Left lung (tissue), 10 donors: ENCODE measurements around the gene ADIG. TPM values are rescaled to one million over a fixed set of nuclear protein-coding genes. Genes with fewer than 3 reads are reported as not detected.

Experiments used
- ATAC-seq: fragments of 200-7000 bp; cut with Tn5 transposase; one replicate; pipeline ENCODE4 v1.9.1; 2020; ENCODE audit warnings: moderate library complexity
- DNase-seq, 4 donors: peaks; one replicate each; pipeline ENCODE4 v3.0.0-alpha.2; 2013 to 2020
- H3K27ac ChIP-seq, 2 donors: fragments of 200-600 bp; sonication (generic) in 1 of 2; one replicate each; pipeline versions ENCODE4 v1.5.0 to v1.8.0; 2020 to 2021
- H3K27me3 ChIP-seq, 2 donors: fragments of 200-600 bp; sonication (generic) in 1 of 2; one replicate each; pipeline versions ENCODE4 v1.5.0 to v1.8.0; 2020 to 2021
- H3K36me3 ChIP-seq, 2 donors: fragments of 200-600 bp; sonication (generic) in 1 of 2; one replicate each; pipeline versions ENCODE4 v1.5.0 to v1.8.0; 2020 to 2021
- H3K4me1 ChIP-seq, 2 donors: fragments of 200-600 bp; one replicate each; pipeline ENCODE4 v1.8.0; 2021
- H3K4me3 ChIP-seq, 2 donors: fragments of 200-600 bp; sonication (generic) in 1 of 2; one replicate each; pipeline versions ENCODE4 v1.5.0 to v1.8.0; 2020 to 2021; ENCODE audit warnings: mild to moderate bottlenecking in 1 of 2
- H3K9me3 ChIP-seq, 2 donors: fragments of 200-600 bp; sonication (generic) in 1 of 2; one replicate each; pipeline versions ENCODE4 v1.5.0 to v1.8.0; 2020 to 2021
- intact Hi-C, 2 donors: fragments of 100-400 bp; cut with DNase I; formaldehyde crosslinking; loops; one replicate each; pipeline versions ENCODE4 v1.11.2 to v1.14.2; 2022
- polyA plus RNA-seq, 6 donors: library from polyadenylated mRNA; unstranded; fragments of 120-200 nt; gene quantifications; one replicate each; pipeline ENCODE4 v1.2.1, GENCODE V29; 2013; ENCODE audit not compliant: insufficient read length in 6 of 6
- total RNA-seq, 2 donors: library from RNA; stranded (reverse); fragmentation: NEBNext Ultra II Directional; extraction: Animal tissue kit (Norgen Biotek cat#: 25700); gene quantifications; one replicate each; pipeline ENCODE4 v1.2.1, GENCODE V29; 2021
- TF ChIP-seq, protein P1 (sequence below), 2 donors: fragments of 200-600 bp; sonication (generic) in 1 of 2; IDR thresholded peaks; one replicate each; pipeline versions ENCODE4 v1.5.0 to v1.8.0; 2021; ENCODE audit warnings: antibody characterized with exemption in 2 of 2
- donor health status: DM: no; HTN: yes; CAD: no.
- donor health status: DM: no; HTN: no; CAD: no.

ADIG gene
- total and polyA plus RNA-seq, 8 donors: not detected

DNA sequence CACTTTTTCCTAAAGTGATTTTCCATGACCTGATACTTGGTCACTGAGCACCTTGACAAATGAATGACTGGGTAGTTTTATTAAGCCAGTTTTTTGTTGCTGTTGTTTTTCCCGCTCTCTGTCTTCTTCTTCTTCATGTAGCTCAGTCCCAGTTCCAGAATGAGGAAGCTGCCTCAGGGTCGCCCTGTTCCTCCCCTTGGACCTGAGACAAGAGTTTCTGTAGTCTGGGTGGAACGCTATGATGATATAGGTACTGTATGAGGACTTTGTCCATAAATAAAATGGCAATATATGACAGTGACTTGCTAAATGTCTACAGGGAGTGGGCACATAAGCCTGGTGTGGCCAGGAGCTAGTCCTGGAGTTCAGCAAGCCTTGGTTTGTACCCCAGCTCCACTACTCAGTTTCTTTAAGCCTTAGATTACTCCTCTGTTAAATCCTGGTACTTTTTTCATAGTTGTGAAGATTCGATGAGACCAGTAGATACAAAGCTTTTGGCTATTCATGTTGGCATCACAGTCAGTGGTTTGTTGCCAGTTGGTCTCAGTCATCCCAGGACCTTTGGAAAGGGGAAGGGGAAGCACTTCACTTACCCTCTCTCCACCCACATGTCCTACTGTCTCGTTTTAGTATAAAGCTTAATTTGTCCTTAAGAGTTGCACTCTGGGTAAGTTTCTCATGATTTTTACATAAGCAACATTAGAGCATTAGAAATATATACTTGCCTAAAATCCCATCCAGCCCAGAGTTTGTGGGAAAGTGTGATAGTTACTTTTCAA is 11.1 kb upstream of the ADIG start:
- Histone ChIP-seq H3K27ac (no peak overlapping the region), H3K4me3 (no peak overlapping the region), H3K27me3 (no peaks in the 10 kb centered on the region), H3K9me3 (no peaks in the 10 kb centered on the region), H3K36me3 (peaks cover 0 to 95% of the 10 kb centered on the region in 2 donors), H3K4me1 (no peaks in the 10 kb centered on the region)
- ATAC-seq (no peak), DNase-seq (no peak)
- intact Hi-C loops: no loop called here
- TF ChIP-seq, protein P1, sequence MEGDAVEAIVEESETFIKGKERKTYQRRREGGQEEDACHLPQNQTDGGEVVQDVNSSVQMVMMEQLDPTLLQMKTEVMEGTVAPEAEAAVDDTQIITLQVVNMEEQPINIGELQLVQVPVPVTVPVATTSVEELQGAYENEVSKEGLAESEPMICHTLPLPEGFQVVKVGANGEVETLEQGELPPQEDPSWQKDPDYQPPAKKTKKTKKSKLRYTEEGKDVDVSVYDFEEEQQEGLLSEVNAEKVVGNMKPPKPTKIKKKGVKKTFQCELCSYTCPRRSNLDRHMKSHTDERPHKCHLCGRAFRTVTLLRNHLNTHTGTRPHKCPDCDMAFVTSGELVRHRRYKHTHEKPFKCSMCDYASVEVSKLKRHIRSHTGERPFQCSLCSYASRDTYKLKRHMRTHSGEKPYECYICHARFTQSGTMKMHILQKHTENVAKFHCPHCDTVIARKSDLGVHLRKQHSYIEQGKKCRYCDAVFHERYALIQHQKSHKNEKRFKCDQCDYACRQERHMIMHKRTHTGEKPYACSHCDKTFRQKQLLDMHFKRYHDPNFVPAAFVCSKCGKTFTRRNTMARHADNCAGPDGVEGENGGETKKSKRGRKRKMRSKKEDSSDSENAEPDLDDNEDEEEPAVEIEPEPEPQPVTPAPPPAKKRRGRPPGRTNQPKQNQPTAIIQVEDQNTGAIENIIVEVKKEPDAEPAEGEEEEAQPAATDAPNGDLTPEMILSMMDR (IDR thresholded peaks at IDR 0.05): no peak

DNA sequence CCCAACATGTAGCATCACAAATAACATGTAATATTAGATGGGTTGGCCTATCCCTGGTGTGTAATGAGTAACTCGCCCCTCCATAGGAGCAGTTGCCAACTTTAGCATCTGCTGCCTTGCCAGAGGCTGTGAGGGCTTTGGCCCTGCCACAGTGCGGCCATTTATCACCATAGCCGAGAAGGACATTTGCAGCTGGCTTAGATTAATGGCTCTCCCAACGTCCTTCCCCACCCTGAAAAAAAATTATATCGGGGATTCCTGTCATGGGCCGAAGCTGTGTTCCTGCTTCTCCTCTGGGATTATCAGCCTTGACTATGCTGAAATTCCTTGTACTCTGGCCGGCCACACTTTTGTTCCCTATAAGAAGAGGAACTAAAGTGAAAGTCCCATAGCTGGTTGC is 7.6 kb upstream of the ADIG start:
- TF ChIP-seq, protein P1 (IDR thresholded peaks at IDR 0.05): no peak
- intact Hi-C loops: no loop called here
- H3K36me3 ChIP-seq: peaks cover 0 to 79% of the 10 kb centered on the region in 2 donors
- no peak overlapping the region for H3K4me3 ChIP-seq
- ATAC-seq (no peak), DNase-seq (no peak)
- H3K27me3 ChIP-seq: no peaks in the 10 kb centered on the region
- H3K27ac ChIP-seq: no peak overlapping the region
- H3K9me3 ChIP-seq: no peaks in the 10 kb centered on the region
- H3K4me1 ChIP-seq: no peaks in the 10 kb centered on the region

DNA sequence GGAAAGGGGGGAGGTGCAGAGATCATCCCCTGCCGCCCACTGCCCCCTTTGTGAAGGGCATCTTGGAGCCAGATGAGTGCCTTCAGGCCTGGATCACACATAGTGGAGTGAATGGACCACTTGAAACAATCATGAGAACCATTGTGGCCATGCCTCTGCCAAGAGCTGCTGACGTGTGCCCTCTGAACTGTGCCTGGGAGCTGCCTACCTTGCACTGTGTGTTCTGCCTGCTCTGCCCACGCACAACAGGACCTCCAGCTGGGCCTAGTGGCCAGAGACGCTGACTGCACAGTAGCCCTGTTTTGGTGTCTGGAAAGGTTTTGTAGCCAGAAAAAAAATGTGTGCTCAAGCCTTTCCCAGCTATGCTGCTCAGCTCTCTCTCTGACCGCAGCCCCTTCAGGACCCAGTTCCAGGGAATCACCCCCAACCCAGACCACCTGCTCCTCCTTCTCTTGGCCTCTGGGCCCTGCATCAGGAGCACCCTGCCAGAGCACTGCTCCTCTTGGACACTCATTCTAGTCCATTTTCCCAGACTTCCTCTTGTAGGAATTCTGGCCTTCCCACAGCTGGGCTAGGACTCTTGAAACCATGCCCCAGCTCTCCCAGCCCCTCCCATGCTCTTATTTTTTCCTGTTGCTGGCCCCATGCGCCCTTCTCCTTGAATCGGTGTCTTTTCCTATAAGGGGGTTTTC is 1.6 kb upstream of the ADIG start:
- Histone ChIP-seq H3K4me3 (no peak overlapping the region), H3K36me3 (peaks cover 0 to 24% of the 10 kb centered on the region in 2 donors), H3K27ac (no peak overlapping the region), H3K9me3 (no peaks in the 10 kb centered on the region), H3K27me3 (peaks cover 0 to 20% of the 10 kb centered on the region in 2 donors), H3K4me1 (no peaks in the 10 kb centered on the region)
- TF ChIP-seq, protein P1 (IDR thresholded peaks at IDR 0.05): no peak
- no peak for DNase-seq
- intact Hi-C loops: no loop called here
- peak; percentile 68 for ATAC-seq

DNA sequence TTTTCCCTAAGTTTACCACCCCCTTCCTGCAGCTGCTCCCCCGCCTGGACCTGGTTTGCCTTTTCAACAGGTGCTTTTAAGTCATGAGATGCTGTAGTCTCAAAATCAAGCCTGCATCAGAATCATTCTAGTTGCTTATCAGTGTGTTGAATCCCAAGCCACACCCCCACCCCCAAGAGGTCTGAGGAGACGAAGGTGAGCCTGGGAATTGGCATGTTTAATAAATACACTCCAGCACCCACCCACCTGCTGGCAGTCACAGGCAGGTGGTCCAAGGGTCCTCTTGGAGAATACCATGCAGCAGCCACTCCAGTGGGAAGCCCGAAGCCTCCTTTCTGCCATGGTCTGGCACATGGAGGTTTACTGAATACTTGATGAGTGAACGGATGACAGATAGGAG is 1.1 kb upstream of the ADIG start:
- Histone ChIP-seq H3K27ac (no peak overlapping the region), H3K36me3 (peaks cover 0 to 19% of the 10 kb centered on the region in 2 donors), H3K4me1 (no peaks in the 10 kb centered on the region), H3K27me3 (peaks cover 0 to 26% of the 10 kb centered on the region in 2 donors), H3K4me3 (no peak overlapping the region), H3K9me3 (no peaks in the 10 kb centered on the region)
- no peak for DNase-seq
- TF ChIP-seq, protein P1 (IDR thresholded peaks at IDR 0.05): no peak
- intact Hi-C loops: no loop called here
- ATAC-seq: no peak

DNA sequence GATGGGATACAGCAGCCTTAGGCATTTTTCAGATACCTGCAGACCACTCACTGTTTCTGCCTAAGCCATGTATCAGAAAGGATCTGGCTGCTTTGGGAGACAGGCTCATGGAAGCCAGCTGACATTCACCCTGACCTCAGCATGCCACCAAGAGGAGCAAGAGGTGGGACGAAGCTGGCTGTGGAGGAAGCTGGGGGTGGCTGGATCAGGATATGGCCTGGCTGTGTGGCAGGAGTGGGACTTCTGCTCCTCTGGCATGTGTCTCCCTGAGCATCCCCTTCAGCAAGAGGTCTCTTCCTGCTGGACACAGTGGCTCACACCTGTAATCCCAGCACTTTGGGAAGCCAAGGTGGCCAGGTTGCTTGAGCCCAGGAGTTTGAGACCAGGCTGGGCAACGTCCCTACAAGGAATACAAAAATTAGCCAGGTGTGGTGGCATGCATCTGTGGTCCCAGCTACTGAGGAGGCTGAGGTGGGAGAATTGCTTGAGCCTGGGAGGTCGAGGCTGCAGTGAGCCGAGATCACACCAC is 897 bp downstream of the ADIG start:
- H3K27ac ChIP-seq: no peak overlapping the region
- H3K36me3 ChIP-seq: no peaks in the 10 kb centered on the region
- H3K4me3 ChIP-seq: no peak overlapping the region
- peaks cover 0 to 27% of the 10 kb centered on the region in 2 donors for H3K27me3 ChIP-seq
- no peak for ATAC-seq
- H3K9me3 ChIP-seq: no peaks in the 10 kb centered on the region
- DNase-seq: no peak
- intact Hi-C loops: no loop called here
- TF ChIP-seq, protein P1 (IDR thresholded peaks at IDR 0.05): no peak
- no peaks in the 10 kb centered on the region for H3K4me1 ChIP-seq
